ENCODE data around the gene SERPINB1. TPM values are rescaled to one million over a fixed set of nuclear protein-coding genes. Genes with fewer than 3 reads are reported as not detected.
"Not testable (repeated sequence)": the region's sequence is repeated elsewhere in the genome, so short reads cannot be mapped to it uniquely, and the experiment has no call there.

The SERPINB1 gene
- polyA plus RNA-seq, 1 experiment = 22.4 TPM

- H3K9me3 ChIP-seq (ENCODE audit: control insufficient read depth, insufficient read depth, low read length) = no peaks in the 10 kb centered on the region; the same call in 1 of the 2 replicates
- H3K27ac ChIP-seq (ENCODE audit: low read depth, low read length) = no peak overlapping the region
- DNase-seq (ENCODE audit: low read depth, low spot score) = no peak
- H3K27me3 ChIP-seq (ENCODE audit: control insufficient read depth, insufficient read depth, low read length) = no peaks in the 10 kb centered on the region
- H3K4me3 ChIP-seq (ENCODE audit: low read depth, low read length) = no peak overlapping the region
- no peak for TF ChIP-seq CTCF (IDR thresholded peaks at IDR 0.05; ENCODE audit: low read depth, low read length)
- POLR2A ChIA-PET = no interaction called here
- CTCF ChIA-PET = no interaction called here
These were observed 20.1 kb upstream of the SERPINB1 start for GRCh38 chr6:2861822-2862164.

GRCh38 chr6:2861060-2861821, 19.6 kb upstream of the SERPINB1 start:
- Histone ChIP-seq H3K4me3 (ENCODE audit: low read depth, low read length) (no peak overlapping the region), H3K27me3 (ENCODE audit: control insufficient read depth, insufficient read depth, low read length) (no peaks in the 10 kb centered on the region), H3K27ac (ENCODE audit: low read depth, low read length) (no peak overlapping the region), H3K9me3 (ENCODE audit: control insufficient read depth, insufficient read depth, low read length) (no peaks in the 10 kb centered on the region; the same call in 1 of the 2 replicates)
- CTCF ChIA-PET = no interaction called here
- DNase-seq (ENCODE audit: low read depth, low spot score) = no peak
- POLR2A ChIA-PET = no interaction called here
- TF ChIP-seq CTCF (IDR thresholded peaks at IDR 0.05; ENCODE audit: low read depth, low read length) = no peak

- H3K27ac ChIP-seq (ENCODE audit: low read depth, low read length); POLR2A ChIA-PET; H3K9me3 ChIP-seq (ENCODE audit: control insufficient read depth, insufficient read depth, low read length); DNase-seq (ENCODE audit: low read depth, low spot score); H3K4me3 ChIP-seq (ENCODE audit: low read depth, low read length); CTCF ChIA-PET; H3K27me3 ChIP-seq (ENCODE audit: control insufficient read depth, insufficient read depth, low read length): not testable (repeated sequence)
These were observed 19.0 kb upstream of the SERPINB1 start for GRCh38 chr6:2860706-2861059.

- H3K27me3 ChIP-seq (ENCODE audit: control insufficient read depth, insufficient read depth, low read length); H3K27ac ChIP-seq (ENCODE audit: low read depth, low read length); DNase-seq (ENCODE audit: low read depth, low spot score); CTCF ChIA-PET; POLR2A ChIA-PET; H3K9me3 ChIP-seq (ENCODE audit: control insufficient read depth, insufficient read depth, low read length); H3K4me3 ChIP-seq (ENCODE audit: low read depth, low read length): not testable (repeated sequence)
These were observed 18.4 kb upstream of the SERPINB1 start for GRCh38 chr6:2859798-2860705.

GRCh38 chr6:2859185-2859700, 17.6 kb upstream of the SERPINB1 start:
- H3K9me3 ChIP-seq (ENCODE audit: control insufficient read depth, insufficient read depth, low read length) = no peaks in the 10 kb centered on the region; the same call in 1 of the 2 replicates
- no peak for DNase-seq (ENCODE audit: low read depth, low spot score)
- no peak overlapping the region for H3K4me3 ChIP-seq (ENCODE audit: low read depth, low read length)
- no peak overlapping the region for H3K27ac ChIP-seq (ENCODE audit: low read depth, low read length)
- ChIA-PET POLR2A (no interaction called here), CTCF (interaction anchor here (1.1 kb wide), 1 partner anchor 68 kb away, joined by 3 read pairs; no protein-coding TSS in a partner anchor)
- no peaks in the 10 kb centered on the region for H3K27me3 ChIP-seq (ENCODE audit: control insufficient read depth, insufficient read depth, low read length)
- no peak for TF ChIP-seq CTCF (IDR thresholded peaks at IDR 0.05; ENCODE audit: low read depth, low read length)

All from AG04450 (cell line).